ENCODE data around the gene ZIC5. TPM values are rescaled to one million over a fixed set of nuclear protein-coding genes. Genes with fewer than 3 reads are reported as not detected.
A peak's percentile ranks its signal among the peaks of the same experiment; 100 is the strongest.

Gene ZIC5
- total and polyA plus RNA-seq, 2 of the 13 experiments (the other 11 are each of a cell fraction or from before 2014, with no cell fraction given) = 0.02 to 0.07 TPM

- TF ChIP-seq BCL3 (CRISPR knock-in tag; IDR thresholded peaks at IDR 0.05) (no peak), ZFAT (CRISPR knock-in tag; conservative IDR thresholded peaks at IDR 0.05) (no peak), PHF21A (CRISPR knock-in tag; IDR thresholded peaks at IDR 0.05) (no peak), ZNF784 (CRISPR knock-in tag; IDR thresholded peaks at IDR 0.05; ENCODE audit: borderline replicate concordance) (no peak; the same call in 1 of the 2 replicates), ZNF362 (CRISPR knock-in tag; IDR thresholded peaks at IDR 0.05; ENCODE audit: borderline replicate concordance) (no peak), ZC3H13 (CRISPR knock-in tag; IDR thresholded peaks at IDR 0.05) (no peak), SIN3A (IDR thresholded peaks at IDR 0.05; ENCODE audit: borderline replicate concordance, low read depth, low read length) (no peak), ZNF674 (CRISPR knock-in tag; IDR thresholded peaks at IDR 0.05; ENCODE audit: low read depth) (no peak), ZNF770 (CRISPR knock-in tag; IDR thresholded peaks at IDR 0.05) (no peak), RNF2 (conservative IDR thresholded peaks at IDR 0.05; ENCODE audit: low read depth) (peak; percentile 52; the same call in 1 of the 2 replicates), ZNF44 (CRISPR knock-in tag; IDR thresholded peaks at IDR 0.05) (no peak), ZFX (CRISPR knock-in tag; IDR thresholded peaks at IDR 0.05; ENCODE audit: low read depth) (0 out of 2 replicates have a peak, but pooled peaks have one; percentile 9), RXRB (CRISPR knock-in tag; IDR thresholded peaks at IDR 0.05; ENCODE audit: borderline replicate concordance) (no peak), TAF15 (IDR thresholded peaks at IDR 0.05; ENCODE audit: low read depth, low read length, poor library complexity, severe bottlenecking) (no peak), AGO1 (IDR thresholded peaks at IDR 0.05; ENCODE audit: low read depth, low read length, poor library complexity, severe bottlenecking) (no peak), ZNF383 (CRISPR knock-in tag; IDR thresholded peaks at IDR 0.05; ENCODE audit: borderline replicate concordance) (no peak), ZNF891 (CRISPR knock-in tag; IDR thresholded peaks at IDR 0.05) (no peak), CEBPZ (IDR thresholded peaks at IDR 0.05; ENCODE audit: low read length) (no peak)
These were observed 9.5 kb upstream of the ZIC5 start (continued) for GRCh38 chr13:99980824-99981734.
